ENCODE results near the gene KRT76.
"Not testable (repeated sequence)": the region's sequence is repeated elsewhere in the genome, so short reads cannot be mapped to it uniquely, and the experiment has no call there.

DNA sequence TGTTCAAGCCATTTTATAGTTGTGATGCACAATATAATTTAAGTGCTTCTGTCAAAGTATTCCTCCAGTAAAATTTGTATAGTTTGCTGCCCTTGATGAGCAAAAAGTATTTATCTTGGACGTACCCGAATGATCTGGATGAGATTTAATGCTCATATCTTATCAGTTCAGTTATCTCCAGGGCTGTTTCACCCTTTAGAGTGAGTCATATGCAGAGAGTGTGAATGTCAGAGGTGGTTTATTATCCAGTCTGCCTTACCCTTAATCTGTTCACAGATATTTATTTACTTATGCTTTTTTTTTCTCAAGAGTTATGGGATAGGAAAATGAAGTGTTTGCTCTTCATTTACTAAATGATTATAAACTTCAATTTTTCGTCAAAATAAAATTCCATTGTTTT is 26.6 kb downstream of the KRT76 start:
- TF ChIP-seq, protein P1, sequence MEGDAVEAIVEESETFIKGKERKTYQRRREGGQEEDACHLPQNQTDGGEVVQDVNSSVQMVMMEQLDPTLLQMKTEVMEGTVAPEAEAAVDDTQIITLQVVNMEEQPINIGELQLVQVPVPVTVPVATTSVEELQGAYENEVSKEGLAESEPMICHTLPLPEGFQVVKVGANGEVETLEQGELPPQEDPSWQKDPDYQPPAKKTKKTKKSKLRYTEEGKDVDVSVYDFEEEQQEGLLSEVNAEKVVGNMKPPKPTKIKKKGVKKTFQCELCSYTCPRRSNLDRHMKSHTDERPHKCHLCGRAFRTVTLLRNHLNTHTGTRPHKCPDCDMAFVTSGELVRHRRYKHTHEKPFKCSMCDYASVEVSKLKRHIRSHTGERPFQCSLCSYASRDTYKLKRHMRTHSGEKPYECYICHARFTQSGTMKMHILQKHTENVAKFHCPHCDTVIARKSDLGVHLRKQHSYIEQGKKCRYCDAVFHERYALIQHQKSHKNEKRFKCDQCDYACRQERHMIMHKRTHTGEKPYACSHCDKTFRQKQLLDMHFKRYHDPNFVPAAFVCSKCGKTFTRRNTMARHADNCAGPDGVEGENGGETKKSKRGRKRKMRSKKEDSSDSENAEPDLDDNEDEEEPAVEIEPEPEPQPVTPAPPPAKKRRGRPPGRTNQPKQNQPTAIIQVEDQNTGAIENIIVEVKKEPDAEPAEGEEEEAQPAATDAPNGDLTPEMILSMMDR (IDR thresholded peaks at IDR 0.05) = not testable (repeated sequence)
- TF ChIP-seq POLR2A (IDR thresholded peaks at IDR 0.05) = not testable (repeated sequence)

Data from uterus (tissue), 2 donors.